ENCODE results near the gene MROH2A. TPM values are rescaled to one million over a fixed set of nuclear protein-coding genes. Genes with fewer than 3 reads are reported as not detected.

Gene MROH2A
- total and polyA plus RNA-seq, 9 of the 15 experiments (the other 6 are each of a cell fraction or from before 2014, with no cell fraction given) = 0.03 TPM; not detected in 8

DNA sequence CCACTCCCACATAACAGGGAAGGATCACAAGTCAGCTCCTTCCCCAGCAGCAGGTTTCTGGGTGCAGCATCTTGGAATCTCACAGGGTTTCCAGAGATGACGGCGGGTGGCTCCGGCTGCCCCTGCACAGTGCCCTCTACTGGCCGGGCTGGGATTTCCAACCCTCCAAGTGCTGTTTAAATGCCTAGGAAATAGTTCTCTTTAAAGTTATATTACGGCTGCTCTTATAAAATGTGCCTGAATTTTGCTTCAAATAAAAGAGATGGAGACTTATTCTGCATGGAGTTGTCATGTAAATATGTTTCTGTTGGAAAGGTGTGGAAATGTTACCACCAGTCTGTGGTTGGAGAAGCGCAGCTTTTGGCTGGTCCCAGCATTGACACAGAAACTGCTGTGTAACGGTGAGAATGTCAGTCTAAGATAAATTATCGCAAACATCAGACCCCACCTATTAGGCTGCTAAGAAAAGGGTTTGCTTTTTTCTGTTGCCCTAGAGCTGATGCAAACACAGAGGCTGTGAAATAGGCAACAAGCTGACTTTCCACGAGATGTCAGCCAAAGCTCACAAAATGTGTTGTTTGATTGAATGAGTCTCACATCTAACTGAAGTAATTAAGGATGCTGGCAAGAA lies 79.5 kb downstream of the MROH2A start (continued):
- TF ChIP-seq JUND (IDR thresholded peaks at IDR 0.05; ENCODE audit: borderline replicate concordance, low read depth, low read length) (peak; percentile 35; the same call in 1 of the 2 replicates), JUND (tag; IDR thresholded peaks at IDR 0.05; ENCODE audit: borderline replicate concordance, low read depth, low read length) (0 out of 3 replicates have a peak, but pooled peaks have one; percentile 12), DIDO1 (tag; IDR thresholded peaks at IDR 0.05; ENCODE audit: low read depth) (no peak), FIP1L1 (IDR thresholded peaks at IDR 0.05; ENCODE audit: low read depth, low read length, poor library complexity, severe bottlenecking) (no peak), TBL1XR1 (IDR thresholded peaks at IDR 0.05; ENCODE audit: low read length in 2 of 2) (0 out of 4 replicates have a peak, but pooled peaks of 1 of the 2 experiments have one; percentile 23), BDP1 (IDR thresholded peaks at IDR 0.05; ENCODE audit: insufficient read depth, insufficient read length) (no peak), KDM2B (CRISPR knock-in tag; IDR thresholded peaks at IDR 0.05) (no peak), MTA1 (IDR thresholded peaks at IDR 0.05; ENCODE audit: borderline replicate concordance) (no peak), ZKSCAN8 (CRISPR knock-in tag; IDR thresholded peaks at IDR 0.05) (no peak), POLR2AphosphoS5 (IDR thresholded peaks at IDR 0.05; ENCODE audit: control insufficient read depth, insufficient read depth, low read depth, low read length) (no peak), DMBX1 (CRISPR knock-in tag; IDR thresholded peaks at IDR 0.05; ENCODE audit: borderline replicate concordance) (no peak), SRSF3 (IDR thresholded peaks at IDR 0.05; ENCODE audit: insufficient read depth, low read length) (no peak), BCL6 (CRISPR knock-in tag; IDR thresholded peaks at IDR 0.05) (no peak), HDGF (IDR thresholded peaks at IDR 0.05) (no peak), ZBTB1 (CRISPR knock-in tag; IDR thresholded peaks at IDR 0.05; ENCODE audit: borderline replicate concordance, low read depth) (no peak), NR2F6 (CRISPR knock-in tag; IDR thresholded peaks at IDR 0.05) (no peak), ZNF274 (IDR thresholded peaks at IDR 0.05; ENCODE audit: borderline replicate concordance, low read depth, low read length) (no peak), RNF2 (IDR thresholded peaks at IDR 0.05) (no peak; the same call in 1 of the 2 replicates), FOXA3 (CRISPR knock-in tag; conservative IDR thresholded peaks at IDR 0.05 in 1 of 2, IDR thresholded peaks at IDR 0.05 in 1 of 2) (0 out of 4 replicates have a peak, but pooled peaks of 1 of the 2 experiments have one; percentile 25), POLR2B (IDR thresholded peaks at IDR 0.05; ENCODE audit: low read depth, partially characterized antibody) (no peak), ELF4 (CRISPR knock-in tag; IDR thresholded peaks at IDR 0.05) (no peak), PPARD (CRISPR knock-in tag; IDR thresholded peaks at IDR 0.05) (no peak), ZNF232 (CRISPR knock-in tag; IDR thresholded peaks at IDR 0.05) (no peak), PTBP1 (IDR thresholded peaks at IDR 0.05; ENCODE audit: low read depth, low read length) (no peak), ZNF253 (CRISPR knock-in tag; conservative IDR thresholded peaks at IDR 0.05) (no peak), ETV1 (tag; conservative IDR thresholded peaks at IDR 0.05; ENCODE audit: low read depth) (no peak)
- TF ChIP-seq, protein P1, sequence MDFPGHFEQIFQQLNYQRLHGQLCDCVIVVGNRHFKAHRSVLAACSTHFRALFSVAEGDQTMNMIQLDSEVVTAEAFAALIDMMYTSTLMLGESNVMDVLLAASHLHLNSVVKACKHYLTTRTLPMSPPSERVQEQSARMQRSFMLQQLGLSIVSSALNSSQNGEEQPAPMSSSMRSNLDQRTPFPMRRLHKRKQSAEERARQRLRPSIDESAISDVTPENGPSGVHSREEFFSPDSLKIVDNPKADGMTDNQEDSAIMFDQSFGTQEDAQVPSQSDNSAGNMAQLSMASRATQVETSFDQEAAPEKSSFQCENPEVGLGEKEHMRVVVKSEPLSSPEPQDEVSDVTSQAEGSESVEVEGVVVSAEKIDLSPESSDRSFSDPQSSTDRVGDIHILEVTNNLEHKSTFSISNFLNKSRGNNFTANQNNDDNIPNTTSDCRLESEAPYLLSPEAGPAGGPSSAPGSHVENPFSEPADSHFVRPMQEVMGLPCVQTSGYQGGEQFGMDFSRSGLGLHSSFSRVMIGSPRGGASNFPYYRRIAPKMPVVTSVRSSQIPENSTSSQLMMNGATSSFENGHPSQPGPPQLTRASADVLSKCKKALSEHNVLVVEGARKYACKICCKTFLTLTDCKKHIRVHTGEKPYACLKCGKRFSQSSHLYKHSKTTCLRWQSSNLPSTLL (IDR thresholded peaks at IDR 0.05) = no peak
- TF ChIP-seq, protein P2, sequence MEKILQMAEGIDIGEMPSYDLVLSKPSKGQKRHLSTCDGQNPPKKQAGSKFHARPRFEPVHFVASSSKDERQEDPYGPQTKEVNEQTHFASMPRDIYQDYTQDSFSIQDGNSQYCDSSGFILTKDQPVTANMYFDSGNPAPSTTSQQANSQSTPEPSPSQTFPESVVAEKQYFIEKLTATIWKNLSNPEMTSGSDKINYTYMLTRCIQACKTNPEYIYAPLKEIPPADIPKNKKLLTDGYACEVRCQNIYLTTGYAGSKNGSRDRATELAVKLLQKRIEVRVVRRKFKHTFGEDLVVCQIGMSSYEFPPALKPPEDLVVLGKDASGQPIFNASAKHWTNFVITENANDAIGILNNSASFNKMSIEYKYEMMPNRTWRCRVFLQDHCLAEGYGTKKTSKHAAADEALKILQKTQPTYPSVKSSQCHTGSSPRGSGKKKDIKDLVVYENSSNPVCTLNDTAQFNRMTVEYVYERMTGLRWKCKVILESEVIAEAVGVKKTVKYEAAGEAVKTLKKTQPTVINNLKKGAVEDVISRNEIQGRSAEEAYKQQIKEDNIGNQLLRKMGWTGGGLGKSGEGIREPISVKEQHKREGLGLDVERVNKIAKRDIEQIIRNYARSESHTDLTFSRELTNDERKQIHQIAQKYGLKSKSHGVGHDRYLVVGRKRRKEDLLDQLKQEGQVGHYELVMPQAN (IDR thresholded peaks at IDR 0.05; ENCODE audit: borderline replicate concordance) = no peak
